Neutrophil (primary cell): ENCODE results near the gene FDX1.

ENCODE experiments used
- H3K27ac ChIP-seq: fragments of 200-600 bp; sonication (generic); 2 replicates; pipeline ENCODE4 v1.5.1; 2016; ENCODE audit warnings: mild to moderate bottlenecking, moderate library complexity
- H3K27me3 ChIP-seq: fragments of 200-600 bp; sonication (generic); 2 replicates; pipeline ENCODE4 v1.6.0; 2016; ENCODE audit warnings: mild to moderate bottlenecking
- H3K36me3 ChIP-seq: fragments of 200-600 bp; sonication (generic); 2 replicates; pipeline ENCODE4 v1.5.1; 2017
- H3K4me1 ChIP-seq, 2 experiments: fragments of 200-600 bp in 1 of 2; sonication (generic) in 1 of 2; 1 replicate in 1 of 2; 2 replicates in 1 of 2; pipeline versions ENCODE4 v1.5.1 to v1.6.1; 2013 to 2016; ENCODE audit warnings: low read depth in 1 of 2, low read length in 1 of 2, mild to moderate bottlenecking in 1 of 2, moderate library complexity in 1 of 2; ENCODE audit not compliant: control insufficient read depth in 1 of 2, insufficient read depth in 1 of 2
- H3K4me3 ChIP-seq, 2 experiments: fragments of 200-600 bp in 1 of 2; sonication (generic) in 1 of 2; 1 replicate in 1 of 2; 2 replicates in 1 of 2; pipeline ENCODE4 v1.5.1; 2013 to 2016; ENCODE audit warnings: low read depth in 1 of 2, low read length in 1 of 2, mild to moderate bottlenecking in 1 of 2, moderate library complexity in 1 of 2
- H3K9me3 ChIP-seq: fragments of 200-600 bp; sonication (generic); 2 replicates; pipeline ENCODE4 v1.5.1; 2016
- CTCF ChIP-seq: fragments of 200-600 bp; sonication (generic); IDR thresholded peaks from 2 replicates; pipeline ENCODE4 v1.5.1; 2016; ENCODE audit warnings: antibody characterized with exemption

FDX1 gene

GRCh38 chr11:110488446-110488845 lies 58.7 kb downstream of the FDX1 start:
- no peaks in the 10 kb centered on the region for H3K4me1 ChIP-seq
- TF ChIP-seq CTCF = no peak

GRCh38 chr11:110490886-110491285 lies 61.1 kb downstream of the FDX1 start:
- Histone ChIP-seq H3K4me3 (no peak overlapping the region), H3K36me3 (no peaks in the 10 kb centered on the region), H3K27ac (no peak overlapping the region), H3K27me3 (no peaks in the 10 kb centered on the region), H3K9me3 (no peaks in the 10 kb centered on the region), H3K4me1 (no peaks in the 10 kb centered on the region)
- TF ChIP-seq CTCF = no peak

More at GRCh38 chr11:110488446-110488845, 58.7 kb downstream of the FDX1 start:
- Histone ChIP-seq H3K36me3 (no peaks in the 10 kb centered on the region), H3K27me3 (no peaks in the 10 kb centered on the region), H3K4me3 (no peak overlapping the region), H3K27ac (no peak overlapping the region), H3K9me3 (no peaks in the 10 kb centered on the region)

- H3K27me3 ChIP-seq = no peaks in the 10 kb centered on the region
- H3K4me3 ChIP-seq = no peak overlapping the region
- no peaks in the 10 kb centered on the region for H3K36me3 ChIP-seq
- H3K9me3 ChIP-seq = no peaks in the 10 kb centered on the region
- H3K27ac ChIP-seq = no peak overlapping the region
- no peaks in the 10 kb centered on the region for H3K4me1 ChIP-seq
- TF ChIP-seq CTCF = no peak
Observed at GRCh38 chr11:110491577-110492320, 62.0 kb downstream of the FDX1 start.

- no peak for TF ChIP-seq CTCF
Observed at GRCh38 chr11:110492321-110492685, 62.6 kb downstream of the FDX1 start.

GRCh38 chr11:110493346-110493745 lies 63.6 kb downstream of the FDX1 start:
- Histone ChIP-seq H3K4me3 (no peak overlapping the region), H3K27me3 (no peaks in the 10 kb centered on the region), H3K4me1 (peaks cover 6 to 8% of the 10 kb centered on the region in 2 experiments), H3K27ac (no peak overlapping the region), H3K9me3 (no peaks in the 10 kb centered on the region), H3K36me3 (no peaks in the 10 kb centered on the region)
- TF ChIP-seq CTCF = no peak

More at GRCh38 chr11:110492321-110492685, 62.6 kb downstream of the FDX1 start:
- Histone ChIP-seq H3K9me3 (no peaks in the 10 kb centered on the region), H3K27ac (no peak overlapping the region), H3K27me3 (no peaks in the 10 kb centered on the region), H3K36me3 (no peaks in the 10 kb centered on the region), H3K4me3 (no peak overlapping the region), H3K4me1 (peaks cover 2 to 5% of the 10 kb centered on the region in 2 experiments)
